GM23338 (cell line): ENCODE results near the gene FAM120A.

Source experiments
- CREB1 ChIP-seq: fragments of 250-450 bp; sonication (Bioruptor Pico); IDR thresholded peaks from 2 replicates; pipeline ENCODE4 v1.5.0; 2020; ENCODE audit warnings: low read depth, mild to moderate bottlenecking, moderate library complexity
- ETS1 ChIP-seq: IDR thresholded peaks from 2 replicates; pipeline ENCODE4 v1.6.1; 2016; ENCODE audit warnings: antibody characterized with exemption
- EZH2 ChIP-seq: fragments of 200-600 bp; sonication (generic); IDR thresholded peaks from one replicate; pipeline ENCODE4 v1.8.0; 2017; ENCODE audit warnings: antibody characterized with exemption, mild to moderate bottlenecking, low read depth; ENCODE audit not compliant: unreplicated experiment
- EZH2phosphoT487 ChIP-seq: fragments of 200-600 bp; sonication (generic); IDR thresholded peaks from one replicate; pipeline ENCODE4 v1.8.1; 2018; ENCODE audit warnings: antibody characterized with exemption; ENCODE audit not compliant: unreplicated experiment
- JUNB ChIP-seq: IDR thresholded peaks from one replicate; pipeline ENCODE4 v1.6.1; 2016; ENCODE audit warnings: antibody characterized with exemption; ENCODE audit not compliant: unreplicated experiment
- NANOG ChIP-seq: IDR thresholded peaks from 2 replicates; pipeline ENCODE4 v1.6.1; 2016; ENCODE audit warnings: antibody characterized with exemption, borderline replicate concordance
- POLR2AphosphoS5 ChIP-seq: IDR thresholded peaks from 2 replicates; pipeline ENCODE4 v1.6.1; 2016; ENCODE audit warnings: antibody characterized with exemption, low read depth
- STAT1 ChIP-seq: IDR thresholded peaks from one replicate; pipeline ENCODE4 v1.6.1; 2016; ENCODE audit warnings: antibody characterized with exemption; ENCODE audit not compliant: unreplicated experiment
- ZNF331 ChIP-seq: fragments of 250-450 bp; sonication (Bioruptor Pico); IDR thresholded peaks from 2 replicates; pipeline ENCODE4 v1.5.0; 2020; ENCODE audit warnings: low read depth, mild to moderate bottlenecking, moderate library complexity
- TF ChIP-seq, protein P1 (sequence below), 2 experiments: fragments of 200-600 bp in 1 of 2; sonication (generic) in 1 of 2; conservative IDR thresholded peaks; 2 replicates each; pipeline versions ENCODE4 v1.5.1 to v1.6.1; 2016 to 2017; ENCODE audit warnings: antibody characterized with exemption in 2 of 2, low read depth in 2 of 2, mild to moderate bottlenecking in 2 of 2, moderate library complexity in 1 of 2
- TF ChIP-seq, protein P2 (sequence below): IDR thresholded peaks from one replicate; pipeline ENCODE4 v1.6.1; 2018; ENCODE audit warnings: antibody characterized with exemption; ENCODE audit not compliant: unreplicated experiment

GRCh38 chr9:93567271-93567959 is 115.9 kb downstream of the FAM120A start:
- TF ChIP-seq, protein P1, sequence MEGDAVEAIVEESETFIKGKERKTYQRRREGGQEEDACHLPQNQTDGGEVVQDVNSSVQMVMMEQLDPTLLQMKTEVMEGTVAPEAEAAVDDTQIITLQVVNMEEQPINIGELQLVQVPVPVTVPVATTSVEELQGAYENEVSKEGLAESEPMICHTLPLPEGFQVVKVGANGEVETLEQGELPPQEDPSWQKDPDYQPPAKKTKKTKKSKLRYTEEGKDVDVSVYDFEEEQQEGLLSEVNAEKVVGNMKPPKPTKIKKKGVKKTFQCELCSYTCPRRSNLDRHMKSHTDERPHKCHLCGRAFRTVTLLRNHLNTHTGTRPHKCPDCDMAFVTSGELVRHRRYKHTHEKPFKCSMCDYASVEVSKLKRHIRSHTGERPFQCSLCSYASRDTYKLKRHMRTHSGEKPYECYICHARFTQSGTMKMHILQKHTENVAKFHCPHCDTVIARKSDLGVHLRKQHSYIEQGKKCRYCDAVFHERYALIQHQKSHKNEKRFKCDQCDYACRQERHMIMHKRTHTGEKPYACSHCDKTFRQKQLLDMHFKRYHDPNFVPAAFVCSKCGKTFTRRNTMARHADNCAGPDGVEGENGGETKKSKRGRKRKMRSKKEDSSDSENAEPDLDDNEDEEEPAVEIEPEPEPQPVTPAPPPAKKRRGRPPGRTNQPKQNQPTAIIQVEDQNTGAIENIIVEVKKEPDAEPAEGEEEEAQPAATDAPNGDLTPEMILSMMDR (conservative IDR thresholded peaks at IDR 0.05; ENCODE audit: low read depth in 2 of 2) = no peak
- TF ChIP-seq NANOG (no peak), EZH2 (no peak), POLR2AphosphoS5 (no peak), ETS1 (no peak), CREB1 (CRISPR knock-in tag) (no peak), EZH2phosphoT487 (no peak), JUNB (no peak), ZNF331 (CRISPR knock-in tag) (no peak), STAT1 (no peak)
- TF ChIP-seq, protein P2, sequence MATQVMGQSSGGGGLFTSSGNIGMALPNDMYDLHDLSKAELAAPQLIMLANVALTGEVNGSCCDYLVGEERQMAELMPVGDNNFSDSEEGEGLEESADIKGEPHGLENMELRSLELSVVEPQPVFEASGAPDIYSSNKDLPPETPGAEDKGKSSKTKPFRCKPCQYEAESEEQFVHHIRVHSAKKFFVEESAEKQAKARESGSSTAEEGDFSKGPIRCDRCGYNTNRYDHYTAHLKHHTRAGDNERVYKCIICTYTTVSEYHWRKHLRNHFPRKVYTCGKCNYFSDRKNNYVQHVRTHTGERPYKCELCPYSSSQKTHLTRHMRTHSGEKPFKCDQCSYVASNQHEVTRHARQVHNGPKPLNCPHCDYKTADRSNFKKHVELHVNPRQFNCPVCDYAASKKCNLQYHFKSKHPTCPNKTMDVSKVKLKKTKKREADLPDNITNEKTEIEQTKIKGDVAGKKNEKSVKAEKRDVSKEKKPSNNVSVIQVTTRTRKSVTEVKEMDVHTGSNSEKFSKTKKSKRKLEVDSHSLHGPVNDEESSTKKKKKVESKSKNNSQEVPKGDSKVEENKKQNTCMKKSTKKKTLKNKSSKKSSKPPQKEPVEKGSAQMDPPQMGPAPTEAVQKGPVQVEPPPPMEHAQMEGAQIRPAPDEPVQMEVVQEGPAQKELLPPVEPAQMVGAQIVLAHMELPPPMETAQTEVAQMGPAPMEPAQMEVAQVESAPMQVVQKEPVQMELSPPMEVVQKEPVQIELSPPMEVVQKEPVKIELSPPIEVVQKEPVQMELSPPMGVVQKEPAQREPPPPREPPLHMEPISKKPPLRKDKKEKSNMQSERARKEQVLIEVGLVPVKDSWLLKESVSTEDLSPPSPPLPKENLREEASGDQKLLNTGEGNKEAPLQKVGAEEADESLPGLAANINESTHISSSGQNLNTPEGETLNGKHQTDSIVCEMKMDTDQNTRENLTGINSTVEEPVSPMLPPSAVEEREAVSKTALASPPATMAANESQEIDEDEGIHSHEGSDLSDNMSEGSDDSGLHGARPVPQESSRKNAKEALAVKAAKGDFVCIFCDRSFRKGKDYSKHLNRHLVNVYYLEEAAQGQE = no peak
